Sigmoid colon (tissue), 4 donors: ENCODE measurements around the gene EIF4A2.

ENCODE experiments used
- POLR2A ChIP-seq, 2 donors: fragments of 450-650 bp; IDR thresholded peaks; one replicate each; pipeline ENCODE4 v1.6.1; 2016; ENCODE audit warnings: antibody characterized with exemption in 2 of 2, mild to moderate bottlenecking in 2 of 2, moderate library complexity in 2 of 2
- POLR2AphosphoS5 ChIP-seq, 4 donors: sonication (generic); formaldehyde crosslinking; IDR thresholded peaks; one replicate each; pipeline ENCODE4 v1.6.1; 2017; ENCODE audit warnings: antibody characterized with exemption in 4 of 4

- TF ChIP-seq POLR2AphosphoS5 (IDR thresholded peaks at IDR 0.05) (no peak), POLR2A (IDR thresholded peaks at IDR 0.05) (no peak)
These were observed 40.6 kb upstream of the EIF4A2 start for GRCh38 chr3:186742618-186743380.
